ENCODE data around the gene OR4C11. TPM values are rescaled to one million over a fixed set of nuclear protein-coding genes. Genes with fewer than 3 reads are reported as not detected.

Gene OR4C11
- polyA plus RNA-seq, 1 experiment: not detected

DNA sequence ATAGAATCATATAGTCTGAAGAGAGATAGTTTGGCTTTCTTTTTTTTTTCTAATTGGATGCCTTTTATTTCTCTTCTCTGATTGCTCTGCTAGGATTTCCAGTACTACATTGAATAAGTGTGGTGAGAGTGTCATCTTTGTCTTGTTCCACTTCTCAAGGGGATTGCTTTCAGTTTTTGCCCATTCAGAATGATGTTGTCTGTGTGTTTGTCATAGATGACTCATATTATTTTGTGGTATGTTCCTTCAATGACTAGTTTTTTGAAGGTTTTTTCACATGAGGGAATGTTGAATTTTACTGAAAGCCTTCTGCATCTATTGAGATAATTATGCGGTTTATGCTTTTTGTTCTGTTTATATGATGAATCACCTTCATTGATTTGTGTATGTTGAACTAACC lies 17.1 kb upstream of the OR4C11 start:
- Histone ChIP-seq H3K27me3 (ENCODE audit: control insufficient read depth, insufficient read depth, low read length) (no peaks in the 10 kb centered on the region), H3K4me3 (ENCODE audit: low read depth, low read length) (no peak overlapping the region), H3K36me3 (ENCODE audit: control insufficient read depth, insufficient read depth, low read length) (no peaks in the 10 kb centered on the region)
- ChIA-PET CTCF (no interaction called here), POLR2A (no interaction called here)
- DNase-seq (ENCODE audit: low read depth): no peak
- TF ChIP-seq, protein P1, sequence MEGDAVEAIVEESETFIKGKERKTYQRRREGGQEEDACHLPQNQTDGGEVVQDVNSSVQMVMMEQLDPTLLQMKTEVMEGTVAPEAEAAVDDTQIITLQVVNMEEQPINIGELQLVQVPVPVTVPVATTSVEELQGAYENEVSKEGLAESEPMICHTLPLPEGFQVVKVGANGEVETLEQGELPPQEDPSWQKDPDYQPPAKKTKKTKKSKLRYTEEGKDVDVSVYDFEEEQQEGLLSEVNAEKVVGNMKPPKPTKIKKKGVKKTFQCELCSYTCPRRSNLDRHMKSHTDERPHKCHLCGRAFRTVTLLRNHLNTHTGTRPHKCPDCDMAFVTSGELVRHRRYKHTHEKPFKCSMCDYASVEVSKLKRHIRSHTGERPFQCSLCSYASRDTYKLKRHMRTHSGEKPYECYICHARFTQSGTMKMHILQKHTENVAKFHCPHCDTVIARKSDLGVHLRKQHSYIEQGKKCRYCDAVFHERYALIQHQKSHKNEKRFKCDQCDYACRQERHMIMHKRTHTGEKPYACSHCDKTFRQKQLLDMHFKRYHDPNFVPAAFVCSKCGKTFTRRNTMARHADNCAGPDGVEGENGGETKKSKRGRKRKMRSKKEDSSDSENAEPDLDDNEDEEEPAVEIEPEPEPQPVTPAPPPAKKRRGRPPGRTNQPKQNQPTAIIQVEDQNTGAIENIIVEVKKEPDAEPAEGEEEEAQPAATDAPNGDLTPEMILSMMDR (IDR thresholded peaks at IDR 0.05; ENCODE audit: insufficient read depth, low read depth, low read length): no peak

DNA sequence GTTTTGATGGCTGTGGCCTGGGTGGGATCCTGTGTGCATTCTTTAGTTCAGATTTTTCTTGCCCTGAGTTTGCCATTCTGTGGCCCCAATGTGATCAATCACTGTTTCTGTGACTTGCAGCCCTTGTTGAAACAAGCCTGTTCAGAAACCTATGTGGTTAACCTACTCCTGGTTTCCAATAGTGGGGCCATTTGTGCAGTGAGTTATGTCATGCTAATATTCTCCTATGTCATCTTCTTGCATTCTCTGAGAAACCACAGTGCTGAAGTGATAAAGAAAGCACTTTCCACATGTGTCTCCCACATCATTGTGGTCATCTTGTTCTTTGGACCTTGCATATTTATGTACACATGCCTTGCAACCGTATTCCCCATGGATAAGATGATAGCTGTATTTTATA lies 34.9 kb downstream of the OR4C11 start:
- Histone ChIP-seq H3K36me3 (ENCODE audit: control insufficient read depth, insufficient read depth, low read length) (no peaks in the 10 kb centered on the region), H3K27me3 (ENCODE audit: control insufficient read depth, insufficient read depth, low read length) (no peaks in the 10 kb centered on the region), H3K4me3 (ENCODE audit: low read depth, low read length) (no peak overlapping the region)
- POLR2A ChIA-PET: no interaction called here
- CTCF ChIA-PET: no interaction called here
- TF ChIP-seq, protein P1 (IDR thresholded peaks at IDR 0.05; ENCODE audit: insufficient read depth, low read depth, low read length): no peak
- no peak for DNase-seq (ENCODE audit: low read depth)

DNA sequence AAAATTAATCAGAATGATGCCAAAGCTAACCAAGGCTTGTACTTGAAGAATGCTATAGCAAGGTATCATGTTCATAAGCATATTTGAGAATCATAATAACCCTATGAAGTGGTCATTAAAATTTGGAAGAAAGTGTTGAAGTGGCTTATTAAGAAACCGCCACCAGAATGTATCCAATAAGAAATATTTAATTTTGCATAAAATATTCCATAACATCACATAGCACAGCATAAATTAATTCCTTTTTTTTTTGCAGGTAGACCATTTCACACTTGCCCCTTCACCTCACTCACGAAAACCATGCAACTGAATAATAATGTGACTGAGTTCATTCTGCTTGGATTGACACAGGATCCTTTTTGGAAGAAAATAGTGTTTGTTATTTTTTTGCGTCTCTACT lies 35.6 kb downstream of the OR4C11 start, which contains the start of gene OR4C16:
TSS of gene OR4C16 (plus strand) at position 301 of the 400 bp plus-strand sequence. CDS start at position 301, 0 bp downstream.
- CTCF ChIA-PET: no interaction called here
- no peak within 1 kb of the TSS for H3K4me3 ChIP-seq (ENCODE audit: low read depth, low read length)
- no peaks in the 10 kb centered on the region for H3K27me3 ChIP-seq (ENCODE audit: control insufficient read depth, insufficient read depth, low read length)
- POLR2A ChIA-PET: no interaction called here
- DNase-seq (ENCODE audit: low read depth): no peak
- no peaks in the 10 kb centered on the region for H3K36me3 ChIP-seq (ENCODE audit: control insufficient read depth, insufficient read depth, low read length)
- TF ChIP-seq, protein P1 (IDR thresholded peaks at IDR 0.05; ENCODE audit: insufficient read depth, low read depth, low read length): no peak

DNA sequence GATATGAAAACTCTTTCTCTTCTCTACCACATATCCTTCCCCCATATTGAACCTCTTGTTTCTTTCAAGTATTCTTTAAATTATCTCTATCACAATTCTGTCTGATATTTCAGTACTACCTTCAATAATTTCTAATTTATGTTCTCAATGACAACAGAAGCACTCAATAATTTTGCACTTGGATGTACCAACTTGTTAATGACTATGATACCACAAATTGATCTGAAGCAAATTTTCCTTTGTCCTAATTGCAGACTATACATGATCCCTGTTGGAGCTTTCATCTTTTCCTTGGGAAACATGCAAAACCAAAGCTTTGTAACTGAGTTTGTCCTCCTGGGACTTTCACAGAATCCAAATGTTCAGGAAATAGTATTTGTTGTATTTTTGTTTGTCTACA lies 53.3 kb downstream of the OR4C11 start, which contains the start of gene OR4C15:
TSS of gene OR4C15 (plus strand) at position 301 of the 400 bp plus-strand sequence. CDS start at position 301, 0 bp downstream.
- no peaks in the 10 kb centered on the region for H3K36me3 ChIP-seq (ENCODE audit: control insufficient read depth, insufficient read depth, low read length)
- no peak within 1 kb of the TSS for H3K4me3 ChIP-seq (ENCODE audit: low read depth, low read length)
- CTCF ChIA-PET: no interaction called here
- POLR2A ChIA-PET: no interaction called here
- H3K27me3 ChIP-seq (ENCODE audit: control insufficient read depth, insufficient read depth, low read length): no peaks in the 10 kb centered on the region
- TF ChIP-seq, protein P1 (IDR thresholded peaks at IDR 0.05; ENCODE audit: insufficient read depth, low read depth, low read length): no peak
- no peak for DNase-seq (ENCODE audit: low read depth)

Other genes starting within 250 kb of the OR4C11 start
- not detected in 2 replicates for gene OR4A15, start 239.7 kb downstream of the OR4C11 start, polyA plus RNA-seq (2011; rRNA removed)
- gene OR4C15, start 53.2 kb downstream of the OR4C11 start, polyA plus RNA-seq (2011; rRNA removed): not detected in 2 replicates
- gene OR4C16, start 35.5 kb downstream of the OR4C11 start, polyA plus RNA-seq (2011; rRNA removed): not detected in 2 replicates
- not detected in 2 replicates for gene OR4P4, start 27.5 kb upstream of the OR4C11 start, polyA plus RNA-seq (2011; rRNA removed)
- gene OR4S2, start 40.7 kb upstream of the OR4C11 start, polyA plus RNA-seq (2011; rRNA removed): not detected in 2 replicates
- gene OR4C6, start 54.6 kb upstream of the OR4C11 start, polyA plus RNA-seq (2011; rRNA removed): not detected in 2 replicates
- gene OR5D13, start 165.8 kb upstream of the OR4C11 start, polyA plus RNA-seq (2011; rRNA removed): not detected in 2 replicates
- gene OR5D14, start 187.9 kb upstream of the OR4C11 start, polyA plus RNA-seq (2011; rRNA removed): not detected in 2 replicates
- not detected in 2 replicates for gene OR5L1, start 203.7 kb upstream of the OR4C11 start, polyA plus RNA-seq (2011; rRNA removed)
- gene OR5D18, start 212.0 kb upstream of the OR4C11 start, polyA plus RNA-seq (2011; rRNA removed): not detected in 2 replicates
- not detected in 2 replicates for gene OR5L2, start 219.6 kb upstream of the OR4C11 start, polyA plus RNA-seq (2011; rRNA removed)
- not detected in 2 replicates for gene OR5D16, start 231.1 kb upstream of the OR4C11 start, polyA plus RNA-seq (2011; rRNA removed)

Data from BJ (cell line).